Measurements from ENCODE around the gene KLHL6. TPM values are rescaled to one million over a fixed set of nuclear protein-coding genes. Genes with fewer than 3 reads are reported as not detected.
"Not testable (repeated sequence)": the region's sequence is repeated elsewhere in the genome, so short reads cannot be mapped to it uniquely, and the experiment has no call there.

Gene KLHL6
- total RNA-seq, 1 donor from 2014 or later, result 4.3 TPM

DNA sequence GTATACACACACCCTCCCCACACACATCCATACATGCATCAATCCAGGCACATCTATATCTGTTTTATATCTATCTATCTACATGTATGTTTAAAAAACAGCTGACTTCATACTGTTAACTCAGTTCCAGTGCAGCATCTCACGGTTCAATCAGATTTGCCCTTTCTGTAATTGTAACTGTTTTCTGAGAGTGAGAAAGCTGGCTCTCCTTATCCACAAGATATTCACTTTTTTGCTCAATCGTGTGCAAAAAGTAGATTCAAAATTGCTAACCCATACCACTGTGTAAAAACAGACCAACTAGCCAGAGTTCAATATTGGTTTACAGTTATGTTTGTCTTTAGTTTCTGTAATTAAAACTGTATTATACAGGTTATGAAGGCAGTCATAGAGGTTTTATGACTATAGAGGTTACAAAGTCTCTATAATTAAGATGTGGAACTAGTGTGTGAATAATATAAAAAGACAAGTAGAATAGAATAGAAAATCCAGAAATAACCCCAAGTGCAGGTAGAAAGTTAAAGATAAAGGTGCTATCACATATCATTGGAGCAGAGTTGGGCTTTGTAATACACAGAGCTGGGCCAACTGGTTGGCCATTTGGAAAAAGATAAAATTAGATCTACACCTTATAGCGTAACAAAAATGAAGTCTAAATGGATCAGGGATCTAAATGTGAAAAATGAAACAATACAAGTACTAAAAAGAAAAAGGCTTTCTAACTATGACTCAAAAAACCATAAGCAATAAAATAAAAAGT is 107.0 kb downstream of the KLHL6 start:
- no peak for DNase-seq (ENCODE audit: low spot score)

DNA sequence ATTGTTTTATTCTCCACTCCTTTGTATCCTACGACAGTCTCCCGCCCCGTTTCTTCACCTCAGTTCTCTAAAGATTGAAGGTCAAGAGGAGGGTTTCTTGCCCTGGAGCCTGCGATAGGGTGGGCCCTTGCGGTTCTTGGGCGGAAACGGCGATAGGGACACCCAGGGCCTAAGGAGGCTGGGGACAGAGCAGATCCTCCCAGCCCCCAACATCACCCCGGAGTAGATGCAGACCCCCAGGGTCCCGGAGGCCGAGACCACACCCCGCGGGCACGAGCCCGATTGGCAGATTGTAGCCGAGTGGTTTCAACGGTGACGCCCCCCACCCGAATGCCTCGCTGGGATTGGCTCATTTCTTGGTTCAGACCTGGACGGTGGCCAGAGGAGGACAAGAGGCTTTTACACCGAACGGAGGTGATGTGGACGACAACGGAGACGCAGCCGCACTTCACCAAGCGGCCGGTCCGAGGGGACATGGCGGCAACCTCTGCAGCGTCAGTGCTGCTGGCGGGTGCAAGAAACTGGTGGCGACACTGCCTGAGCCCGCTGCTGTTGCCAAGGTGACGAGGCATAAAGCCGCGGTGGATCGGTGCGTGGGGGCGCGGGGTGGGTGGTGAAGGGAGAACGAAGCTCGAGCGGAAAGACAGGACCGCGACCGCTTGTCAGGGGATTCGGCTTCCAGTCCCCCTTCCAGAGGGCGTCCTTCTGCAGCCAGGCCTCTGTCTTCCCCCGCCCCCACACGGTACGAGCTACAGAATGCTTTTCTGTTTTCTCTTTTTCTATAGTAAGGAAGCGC is 108.1 kb downstream of the KLHL6 start:
- DNase-seq (ENCODE audit: low spot score), result peak; percentile 94

DNA sequence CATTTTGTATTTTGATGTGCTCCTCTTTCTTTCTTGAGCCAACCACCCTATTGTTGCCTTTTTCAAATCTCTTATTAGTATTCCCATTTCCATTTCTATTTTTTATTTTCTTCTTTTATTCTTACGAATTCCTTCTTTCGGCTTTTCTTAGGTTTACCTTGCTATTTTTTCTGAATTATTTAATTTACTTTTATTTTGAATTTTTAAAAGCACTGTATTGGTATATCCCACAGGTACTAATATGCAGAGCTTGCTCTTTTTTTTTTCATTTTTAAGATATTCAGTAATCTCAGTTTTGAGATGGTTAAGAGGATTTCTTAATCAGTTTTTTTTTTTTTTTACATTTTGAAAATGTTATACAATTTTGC is 108.7 kb downstream of the KLHL6 start:
- DNase-seq (ENCODE audit: low spot score), result no peak

DNA sequence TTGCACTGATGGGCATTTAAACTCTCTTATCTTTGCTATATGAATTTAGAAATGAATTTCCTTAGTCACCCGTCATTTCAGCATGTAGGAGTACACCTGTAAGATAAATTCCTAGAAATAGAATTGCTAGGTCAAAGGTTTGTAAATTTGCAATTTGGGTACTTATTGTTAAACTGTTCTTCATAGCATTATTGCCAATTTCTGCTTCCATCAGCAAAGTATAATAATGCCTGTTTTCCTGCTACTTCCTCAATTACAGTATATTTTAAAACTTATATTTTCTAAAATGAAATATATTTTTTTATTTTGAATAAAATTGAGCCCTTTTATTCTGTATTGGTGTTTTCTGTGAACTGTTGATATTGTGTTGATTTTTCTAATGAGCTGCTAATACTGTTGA is 110.8 kb downstream of the KLHL6 start:
- no peak for DNase-seq (ENCODE audit: low spot score)

DNA sequence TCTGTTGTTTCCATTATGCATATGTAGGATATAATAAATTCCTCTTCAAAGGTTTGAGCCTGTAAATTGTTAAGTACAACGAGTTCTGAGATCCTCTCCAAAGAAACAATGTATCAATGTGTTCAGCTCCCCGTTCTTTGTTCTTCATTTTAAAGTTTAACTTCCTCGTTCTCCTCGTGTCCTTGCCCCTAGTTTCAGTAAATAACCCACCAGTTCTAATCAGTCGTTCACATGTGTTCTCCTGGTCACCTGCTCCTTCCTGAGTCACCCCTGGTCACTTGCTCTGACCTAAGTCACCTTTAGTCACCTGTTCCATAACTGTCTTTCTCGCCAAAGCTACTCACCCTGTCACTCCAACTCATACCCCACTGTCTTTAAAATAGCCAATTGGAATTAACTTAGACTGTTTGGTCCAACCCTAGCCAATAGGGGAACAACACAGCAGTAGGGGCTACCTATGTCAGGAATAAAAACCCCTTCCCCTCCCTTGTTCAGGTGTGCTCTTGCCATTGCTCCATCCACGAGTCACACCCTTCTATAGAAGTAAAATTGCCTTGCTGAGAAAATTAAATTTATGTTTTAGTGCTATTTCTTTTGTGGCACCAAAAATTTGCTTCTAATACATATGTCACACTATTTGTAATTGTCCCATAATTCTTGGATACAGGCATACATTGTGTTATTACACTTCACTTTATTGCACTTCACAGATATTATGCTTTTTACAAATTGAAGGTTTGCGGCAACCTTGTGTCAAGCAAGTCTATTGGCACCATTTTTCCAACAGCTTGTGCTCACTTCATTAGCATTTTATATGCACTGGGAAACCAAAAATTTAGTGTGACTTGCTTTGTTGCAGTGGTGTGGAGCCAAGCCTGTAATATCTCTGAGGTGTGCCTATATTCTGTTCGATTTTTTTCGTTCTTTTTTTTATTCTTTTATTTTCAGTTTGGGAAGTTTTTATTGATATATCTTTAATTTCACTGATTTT is 111.8 kb downstream of the KLHL6 start:
- DNase-seq (ENCODE audit: low spot score), result no peak

DNA sequence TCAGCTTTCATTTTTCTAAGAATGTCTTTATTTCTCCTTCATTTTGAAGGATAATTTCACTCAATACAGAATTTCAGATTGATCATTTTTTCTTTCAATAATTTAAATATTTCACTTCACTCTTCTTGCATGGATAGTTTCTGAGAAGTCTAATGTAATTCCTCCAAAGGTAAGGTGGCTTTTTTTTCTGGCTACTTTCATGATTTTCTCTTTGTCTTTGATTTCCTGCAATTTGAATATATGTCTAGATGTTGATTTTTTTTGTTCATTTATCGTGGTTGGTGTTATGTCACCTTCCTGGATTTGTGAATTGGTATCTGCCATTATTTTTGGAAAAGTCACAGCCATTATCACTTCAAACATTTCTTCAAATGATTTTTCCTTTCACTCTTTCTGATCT is 112.5 kb downstream of the KLHL6 start:
- DNase-seq (ENCODE audit: low spot score), result no peak

DNA sequence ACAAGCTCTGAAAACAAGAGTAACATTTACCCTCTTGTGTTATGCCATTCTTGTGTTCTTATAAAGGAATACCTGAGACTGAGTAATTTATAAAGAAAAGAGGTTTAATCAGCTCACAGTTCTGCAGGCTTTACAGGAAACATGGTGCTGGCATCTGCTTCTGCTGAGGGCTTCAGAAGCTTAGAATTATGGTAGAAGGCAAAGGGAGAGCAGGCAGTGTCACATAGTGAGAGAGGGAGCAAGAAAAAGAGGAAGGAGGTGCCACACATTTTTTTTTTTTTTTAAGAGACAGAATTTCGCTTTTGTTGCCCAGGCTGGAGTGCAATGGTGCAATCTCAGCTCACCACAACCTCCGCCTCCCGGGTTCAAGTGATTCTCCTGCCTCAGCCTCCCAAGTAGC is 115.0 kb downstream of the KLHL6 start:
- DNase-seq (ENCODE audit: low spot score), result not testable (repeated sequence)

DNA sequence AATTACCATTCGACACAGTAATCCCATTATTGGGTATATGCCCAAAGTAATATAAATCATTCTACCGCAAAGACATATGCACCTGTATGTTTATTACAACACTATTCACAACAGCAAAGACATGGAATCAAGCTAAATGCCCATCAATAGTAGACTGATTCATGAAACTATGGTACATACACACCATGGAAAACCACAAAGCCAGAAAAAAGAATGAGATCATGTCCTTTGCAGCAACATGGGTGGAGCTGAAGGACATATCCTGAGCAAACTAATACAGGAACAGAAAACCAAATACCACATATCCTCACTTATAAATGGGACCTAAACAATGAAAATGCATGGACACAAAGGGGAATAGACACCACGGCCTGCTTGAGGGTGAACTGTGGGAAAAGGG is 116.0 kb downstream of the KLHL6 start:
- DNase-seq (ENCODE audit: low spot score), result no peak

DNA sequence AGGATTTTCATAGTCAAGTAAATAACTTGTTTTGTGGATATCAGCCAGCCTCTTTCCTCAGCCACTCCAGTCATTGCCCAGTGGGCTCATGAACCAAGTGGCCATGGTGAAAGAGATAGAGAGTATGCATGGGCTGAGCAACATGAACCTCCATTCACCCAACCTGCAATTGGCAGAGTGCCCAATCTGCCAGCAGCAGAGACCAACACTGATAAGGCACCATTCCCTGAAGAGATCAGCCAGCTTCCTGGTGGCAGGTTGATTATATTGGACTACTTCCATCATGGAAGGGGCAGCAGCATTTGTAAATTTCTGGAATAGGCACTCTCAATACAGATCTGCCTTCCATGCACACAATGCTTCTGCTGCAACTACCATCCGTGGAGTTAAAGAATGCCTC is 116.8 kb downstream of the KLHL6 start:
- DNase-seq (ENCODE audit: low spot score), result no peak

DNA sequence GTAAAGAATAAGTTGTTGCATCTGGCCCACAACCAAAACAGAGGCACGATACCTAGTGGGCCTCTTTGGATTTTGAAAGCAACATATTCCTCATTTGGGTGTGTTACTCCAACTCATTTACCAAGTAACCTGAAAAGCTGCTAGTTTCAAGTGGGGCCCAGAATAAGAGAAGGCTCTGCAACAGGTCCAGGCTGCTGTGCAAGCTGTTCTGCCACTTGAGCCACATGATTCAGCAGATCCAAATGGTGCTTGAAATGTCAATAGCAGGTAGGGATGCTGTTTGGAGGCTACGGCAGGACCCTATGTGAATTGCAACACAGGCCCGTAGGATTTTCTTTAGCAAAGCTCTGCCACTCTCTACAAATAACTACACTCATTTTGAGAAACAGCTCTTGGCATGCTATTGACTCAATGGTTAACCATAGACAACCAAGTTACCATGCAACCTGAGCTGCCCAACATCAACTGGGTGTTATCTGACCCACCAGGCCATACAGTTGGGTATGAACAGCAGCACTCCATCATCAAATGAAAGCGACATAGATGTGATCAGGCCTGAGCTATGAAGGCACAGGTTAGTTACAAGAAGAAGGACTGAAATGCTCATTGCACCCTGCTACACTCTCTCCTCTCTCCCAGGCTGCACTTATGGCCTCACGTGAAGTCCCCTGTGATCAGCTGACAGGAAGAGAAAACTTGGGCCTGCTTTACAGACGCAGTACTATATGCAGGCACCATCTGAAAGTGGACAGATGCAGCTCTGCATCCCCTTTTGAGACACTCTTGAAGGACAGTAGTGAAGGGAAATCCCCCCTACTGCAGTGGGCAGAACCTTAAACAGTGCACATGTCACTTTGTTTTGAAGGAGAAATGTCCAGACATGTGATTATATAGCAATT is 117.6 kb downstream of the KLHL6 start:
- DNase-seq (ENCODE audit: low spot score), result no peak

Other genes starting within 250 kb of the KLHL6 start
- gene MCF2L2, start 127.1 kb downstream of the KLHL6 start, total RNA-seq (ENCODE audit: insufficient read depth, low replicate concordance), result 7.2 TPM
- gene KLHL24, start 79.9 kb upstream of the KLHL6 start, total RNA-seq (ENCODE audit: insufficient read depth, low replicate concordance), result 98.5 TPM
- 25.3 TPM for gene YEATS2, start 142.1 kb upstream of the KLHL6 start, total RNA-seq (ENCODE audit: insufficient read depth, low replicate concordance)

Data from umbilical cord (tissue), 2 donors.